CD14-positive monocyte (primary cell): Measurements from ENCODE around the gene ACOT7. TPM values are rescaled to one million over a fixed set of nuclear protein-coding genes. Genes with fewer than 3 reads are reported as not detected.
"Not testable (repeated sequence)": the region's sequence is repeated elsewhere in the genome, so short reads cannot be mapped to it uniquely, and the experiment has no call there.

Source experiments
- DNase-seq, 3 donors: peaks; one replicate each; pipeline ENCODE4 v3.0.0-alpha.2; 2011 to 2022
- H2AFZ ChIP-seq: 2 replicates; pipeline ENCODE4 v1.6.0; 2012; ENCODE audit warnings: mild to moderate bottlenecking, low read depth, low read length, inconsistent platforms; ENCODE audit not compliant: insufficient read depth, poor library complexity, severe bottlenecking
- H3K27ac ChIP-seq, 2 donors: 1 replicate in 1 of 2; 2 replicates in 1 of 2; pipeline ENCODE4 v1.5.1; 2012 to 2013; ENCODE audit warnings: low read length in 2 of 2, control low read depth in 1 of 2, inconsistent platforms in 1 of 2, low read depth in 1 of 2, mild to moderate bottlenecking in 1 of 2
- H3K27me3 ChIP-seq, 2 donors: one replicate each; pipeline versions ENCODE4 v1.6.0 to v1.6.1; 2011 to 2013; ENCODE audit warnings: low read length in 2 of 2; ENCODE audit not compliant: control insufficient read depth in 2 of 2, insufficient read depth in 2 of 2
- H3K36me3 ChIP-seq, 2 donors: replicated peaks in 1 of 2; 1 replicate in 1 of 2; 2 replicates in 1 of 2; pipeline versions ENCODE4 v1.5.1 to v1.6.1; 2012 to 2013; ENCODE audit warnings: low read length in 2 of 2, control low read depth in 1 of 2, inconsistent platforms in 1 of 2, mild to moderate bottlenecking in 1 of 2; ENCODE audit not compliant: insufficient read depth in 2 of 2, control insufficient read depth in 1 of 2
- H3K4me1 ChIP-seq, 2 donors: 1 replicate in 1 of 2; 2 replicates in 1 of 2; pipeline versions ENCODE4 v1.5.1 to v1.6.1; 2012 to 2013; ENCODE audit warnings: low read length in 2 of 2, control low read depth in 1 of 2, inconsistent platforms in 1 of 2, mild to moderate bottlenecking in 1 of 2, moderate library complexity in 1 of 2; ENCODE audit not compliant: insufficient read depth in 2 of 2, control insufficient read depth in 1 of 2
- H3K4me2 ChIP-seq: replicated peaks from 2 replicates; pipeline ENCODE3; 2012; ENCODE audit warnings: low read length, moderate library complexity, mild to moderate bottlenecking; ENCODE audit not compliant: poor library complexity, severe bottlenecking; ENCODE audit errors: extremely low read depth
- H3K4me3 ChIP-seq, 3 experiments: fragments of 200-600 bp in 1 of 3; sonication (generic) in 1 of 3; replicated peaks in 1 of 3; 1 replicate in 2 of 3; 2 replicates in 1 of 3; pipeline ENCODE4 v1.5.1; 2011 to 2013; ENCODE audit warnings: low read length in 3 of 3, mild to moderate bottlenecking in 3 of 3, control low read depth in 2 of 3, low read depth in 2 of 3, inconsistent platforms in 1 of 3, moderate library complexity in 1 of 3
- H3K79me2 ChIP-seq: 2 replicates; pipeline ENCODE4 v1.6.0; 2012; ENCODE audit warnings: mild to moderate bottlenecking, control low read depth, inconsistent platforms, low read length, moderate library complexity; ENCODE audit not compliant: insufficient read depth
- H3K9ac ChIP-seq: 2 replicates; pipeline ENCODE4 v1.6.0; 2017; ENCODE audit warnings: low read length, mild to moderate bottlenecking; ENCODE audit not compliant: insufficient read depth, poor library complexity, severe bottlenecking
- H3K9me3 ChIP-seq, 2 donors: replicated peaks in 1 of 2; 1 replicate in 1 of 2; 2 replicates in 1 of 2; pipeline versions ENCODE4 v1.5.1 to v1.6.1; 2012 to 2013; ENCODE audit warnings: low read length in 2 of 2, control low read depth in 1 of 2; ENCODE audit not compliant: control insufficient read depth in 1 of 2, insufficient read depth in 1 of 2
- H4K20me1 ChIP-seq: 2 replicates; pipeline ENCODE4 v1.6.0; 2012; ENCODE audit warnings: mild to moderate bottlenecking, low read length, control low read depth, moderate library complexity; ENCODE audit not compliant: insufficient read depth
- H3K27ac Mint-ChIP-seq, 7 donors: one replicate each; pipeline ENCODE4 v1.8.0; 2020; ENCODE audit warnings: mild to moderate bottlenecking in 7 of 7, mixed read lengths in 7 of 7, moderate library complexity in 6 of 7, inconsistent platforms in 2 of 7
- H3K27me3 Mint-ChIP-seq, 3 donors: one replicate each; pipeline ENCODE4 v1.8.0; 2021 to 2022; ENCODE audit warnings: low read depth in 3 of 3, mild to moderate bottlenecking in 3 of 3, mixed read lengths in 3 of 3, moderate library complexity in 3 of 3, inconsistent platforms in 1 of 3
- H3K36me3 Mint-ChIP-seq, 2 donors: one replicate each; pipeline ENCODE4 v1.8.0; 2020; ENCODE audit warnings: mixed read lengths in 2 of 2, inconsistent platforms in 1 of 2, mild to moderate bottlenecking in 1 of 2
- H3K4me1 Mint-ChIP-seq: one replicate; pipeline ENCODE4 v1.8.0; 2020; ENCODE audit warnings: mild to moderate bottlenecking, mixed read lengths
- H3K4me3 Mint-ChIP-seq, 2 donors: one replicate each; pipeline ENCODE4 v1.8.0; 2020; ENCODE audit warnings: mild to moderate bottlenecking in 2 of 2, mixed read lengths in 2 of 2, moderate library complexity in 1 of 2
- H3K9me3 Mint-ChIP-seq, 7 donors: one replicate each; pipeline ENCODE4 v1.8.0; 2020 to 2022; ENCODE audit warnings: mixed read lengths in 7 of 7, mild to moderate bottlenecking in 6 of 7, moderate library complexity in 6 of 7, inconsistent platforms in 2 of 7
- CTCF ChIP-seq: fragments of 200-600 bp; IDR thresholded peaks from one replicate; pipeline ENCODE4 v1.8.0; 2022; ENCODE audit warnings: antibody characterized with exemption, mild to moderate bottlenecking
- WGBS: methylation state at CpG from one replicate; pipeline ENCODE4 v1.1.5; 2013; ENCODE audit warnings: missing lambda C conversion rate; ENCODE audit not compliant: insufficient coverage; 5-methylcytosine and 5-hydroxymethylcytosine counted together
- intact Hi-C, 2 donors: fragments of 100-400 bp; cut with micrococcal nuclease; formaldehyde crosslinking; loops; one replicate each; pipeline versions ENCODE4 v1.15.0 to v1.15.1; 2023
- polyA plus RNA-seq, 3 donors: library from polyadenylated mRNA; depleted of rRNA in 1 of 3; unstranded in 2 of 3; stranded (reverse) in 1 of 3; fragments of 300-500 nt in 2 of 3; fragments of >200 nt in 1 of 3; fragmentation: Illumina TruSeq in 2 of 3; gene quantifications; 1 replicate in 2 of 3; 2 replicates in 1 of 3; pipeline ENCODE4 v1.2.3, GENCODE V29; 2012 to 2021

ACOT7 gene
- polyA plus RNA-seq, 3 donors: 0.63 to 4.3 (median 1.4) TPM

GRCh38 chr1:6395130-6395529, 1.6 kb upstream of the ACOT7 start:
- not testable (repeated sequence) for H3K79me2 ChIP-seq, H4K20me1 ChIP-seq, H3K9me3 Mint-ChIP-seq, H3K36me3 Mint-ChIP-seq, H2AFZ ChIP-seq, H3K9ac ChIP-seq, H3K27me3 ChIP-seq, H3K4me3 Mint-ChIP-seq, H3K4me3 ChIP-seq, H3K9me3 ChIP-seq, H3K36me3 ChIP-seq, H3K4me2 ChIP-seq, DNase-seq, H3K27ac ChIP-seq
- H3K4me1 ChIP-seq: peaks cover 18 to 24% of the 10 kb centered on the region in 2 donors
- Mint-ChIP-seq H3K27ac (peak overlapping the region in 2 of 7 donors; percentile 50 to 58), H3K4me1 (peaks cover 25% of the 10 kb centered on the region), H3K27me3 (peaks cover 12 to 22% (median 17%) of the 10 kb centered on the region in 3 donors)
- WGBS: 48% methylated on average over 4 of the region's 8 CpGs
- intact Hi-C loops: loop anchor here in 1 of 2 donors (10.0 kb wide), 2 partner anchors 160 to 400 kb away; partner anchors contain the start of genes NOL9, NPHP4 and TAS1R1

- under 1% methylated on average over 75 of the region's 83 CpGs for WGBS
- no peaks in the 10 kb centered on the region for H3K36me3 ChIP-seq
- H4K20me1 ChIP-seq: peaks cover 3% of the 10 kb centered on the region
- H3K4me3 ChIP-seq: peak overlapping the region; percentile 14 to 77 (median 44)
- intact Hi-C loops: loop anchor here in 1 of 2 donors (1.0 to 10.0 kb wide), 4 partner anchors 9 to 398 kb away; partner anchors contain the start of genes HES3, NOL9, NPHP4 and TAS1R1
- H3K4me1 Mint-ChIP-seq: peaks cover 25% of the 10 kb centered on the region
- H2AFZ ChIP-seq: peak overlapping the region; percentile 81
- H3K4me3 Mint-ChIP-seq: peak overlapping the region; percentile 81 to 87
- H3K4me1 ChIP-seq: peaks cover 18 to 24% of the 10 kb centered on the region in 2 donors
- H3K27ac Mint-ChIP-seq: peak overlapping the region in 4 of 7 donors; percentile 31 to 92 (median 78)
- no peaks in the 10 kb centered on the region for H3K36me3 Mint-ChIP-seq
- peak overlapping the region in 1 of 2 donors; percentile 90 for H3K27ac ChIP-seq
- H3K4me2 ChIP-seq: peak overlapping the region; percentile 82
- H3K27me3 ChIP-seq: peaks cover 0 to 9% of the 10 kb centered on the region in 2 donors
- DNase-seq: no peak
- peak overlapping the region; percentile 76 for H3K9ac ChIP-seq
- TF ChIP-seq CTCF: no peak
- peaks cover 6 to 19% (median 15%) of the 10 kb centered on the region in 3 donors for H3K27me3 Mint-ChIP-seq
- peaks cover 0 to 3% (median 0%) of the 10 kb centered on the region in 7 donors for H3K9me3 Mint-ChIP-seq
- H3K79me2 ChIP-seq: no peaks in the 10 kb centered on the region
- no peaks in the 10 kb centered on the region for H3K9me3 ChIP-seq
These were observed 663 bp downstream of the ACOT7 start for GRCh38 chr1:6392809-6393399.
